Measurements from ENCODE around the gene POLR1E. TPM values are rescaled to one million over a fixed set of nuclear protein-coding genes. Genes with fewer than 3 reads are reported as not detected.

POLR1E gene
- total RNA-seq, 1 experiment from 2014 or later, result 60.9 TPM

DNA sequence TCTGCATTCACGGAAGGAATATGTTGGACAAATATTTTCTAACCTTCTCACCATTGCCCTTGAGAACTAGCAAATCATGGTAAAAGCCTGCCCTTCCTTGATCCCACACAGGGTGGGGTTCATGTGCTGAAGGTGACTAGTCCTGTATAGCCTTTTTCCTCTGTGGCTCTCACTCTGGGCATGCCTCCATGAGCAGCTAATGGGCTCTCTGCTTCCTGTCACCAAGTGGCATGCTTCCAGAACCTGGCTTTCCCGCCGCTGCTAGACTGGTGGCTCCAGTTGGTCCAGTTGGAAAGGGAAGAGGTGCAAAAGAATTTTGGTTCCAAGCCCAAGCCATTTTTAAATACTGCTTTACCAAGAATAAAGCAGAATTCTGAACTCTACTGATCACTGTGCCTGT, 54.9 kb downstream of the POLR1E start:
- Histone ChIP-seq H3K9me3 (ENCODE audit: control insufficient read depth in 1 of 2, insufficient read depth in 1 of 2, low read depth in 1 of 2, low read length in 2 of 2) (no peaks in the 10 kb centered on the region), H3K9ac (ENCODE audit: low read length) (no peak overlapping the region), H3K27me3 (ENCODE audit: insufficient read depth, low read length) (no peaks in the 10 kb centered on the region), H3K79me2 (ENCODE audit: insufficient read depth, low read length) (no peaks in the 10 kb centered on the region), H3K27ac (ENCODE audit: low read depth, low read length) (no peak overlapping the region), H3K4me1 (ENCODE audit: control insufficient read depth in 1 of 2, insufficient read depth in 2 of 2, low read length in 2 of 2) (no peaks in the 10 kb centered on the region), H3K36me3 (ENCODE audit: control insufficient read depth in 1 of 2, insufficient read depth in 2 of 2, low read length in 2 of 2) (no peaks in the 10 kb centered on the region), H2AFZ (ENCODE audit: low read depth, low read length, poor library complexity, severe bottlenecking) (no peak overlapping the region), H3K4me2 (ENCODE audit: low read length) (no peak overlapping the region), H3K4me3 (replicated peaks in 1 of 2; ENCODE audit: low read depth in 1 of 2, low read length in 2 of 2) (no peak overlapping the region), H3K9me2 (ENCODE audit: insufficient read depth) (no peaks in the 10 kb centered on the region), H4K20me1 (ENCODE audit: insufficient read depth) (no peaks in the 10 kb centered on the region)
- TF ChIP-seq FOSL1 (IDR thresholded peaks at IDR 0.05; ENCODE audit: low read depth) (no peak), YY1 (IDR thresholded peaks at IDR 0.05; ENCODE audit: extremely low read depth, insufficient replicate concordance, low read depth, low read length) (no peak), CBX3 (IDR thresholded peaks at IDR 0.05; ENCODE audit: low read depth) (no peak), EZH2 (IDR thresholded peaks at IDR 0.05) (no peak), CEBPB (IDR thresholded peaks at IDR 0.05; ENCODE audit: low read depth) (no peak)
- BruUV-seq (replicated peaks), result no TSS peak
- POLR2A ChIA-PET, result no interaction called here
- DNase-seq (ENCODE audit: low read depth, low spot score), result no peak
- ATAC-seq, result no peak
- intact Hi-C loops (cut with micrococcal nuclease), result no loop called here
- CTCF ChIA-PET, result no interaction called here
- RAD21 ChIA-PET (ENCODE audit: low non-redundant PET in 1 of 2, low total read pairs in 2 of 2, uncharacterized antibody in 2 of 2, unreplicated experiment in 2 of 2), result no interaction called here

DNA sequence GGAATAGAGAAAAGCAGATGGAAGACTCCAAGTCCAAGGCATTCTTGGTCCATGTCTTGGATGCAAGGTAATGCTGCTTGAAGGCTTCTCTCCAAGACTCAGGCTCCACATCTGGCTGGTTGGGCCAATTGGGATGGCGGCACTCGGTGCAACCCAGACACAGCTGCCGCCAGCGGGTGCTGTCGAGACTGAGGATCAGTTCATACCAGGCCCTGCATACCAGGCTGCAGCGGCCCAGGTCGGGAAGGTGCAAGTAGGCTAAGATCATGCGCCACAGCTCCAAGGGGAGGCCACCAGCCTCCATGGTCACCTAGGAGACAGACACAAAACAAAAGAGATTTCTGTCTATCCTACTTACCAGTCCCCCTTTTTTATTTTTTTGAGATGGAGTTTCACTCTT, 55.7 kb downstream of the POLR1E start:
- BruUV-seq (replicated peaks), result no TSS peak
- POLR2A ChIA-PET, result no interaction called here
- RAD21 ChIA-PET (ENCODE audit: low non-redundant PET in 1 of 2, low total read pairs in 2 of 2, uncharacterized antibody in 2 of 2, unreplicated experiment in 2 of 2), result no interaction called here

More for the DNA sequence above, 55.7 kb downstream of the POLR1E start:
- Histone ChIP-seq H3K9me2 (ENCODE audit: insufficient read depth) (no peaks in the 10 kb centered on the region), H3K4me3 (replicated peaks in 1 of 2; ENCODE audit: low read depth in 1 of 2, low read length in 2 of 2) (no peak overlapping the region), H3K27ac (ENCODE audit: low read depth, low read length) (no peak overlapping the region), H4K20me1 (ENCODE audit: insufficient read depth) (no peaks in the 10 kb centered on the region), H3K79me2 (ENCODE audit: insufficient read depth, low read length) (no peaks in the 10 kb centered on the region), H3K27me3 (ENCODE audit: insufficient read depth, low read length) (no peaks in the 10 kb centered on the region), H3K4me1 (ENCODE audit: control insufficient read depth in 1 of 2, insufficient read depth in 2 of 2, low read length in 2 of 2) (no peaks in the 10 kb centered on the region), H3K9me3 (ENCODE audit: control insufficient read depth in 1 of 2, insufficient read depth in 1 of 2, low read depth in 1 of 2, low read length in 2 of 2) (no peaks in the 10 kb centered on the region), H2AFZ (ENCODE audit: low read depth, low read length, poor library complexity, severe bottlenecking) (no peak overlapping the region), H3K9ac (ENCODE audit: low read length) (no peak overlapping the region), H3K4me2 (ENCODE audit: low read length) (no peak overlapping the region), H3K36me3 (ENCODE audit: control insufficient read depth in 1 of 2, insufficient read depth in 2 of 2, low read length in 2 of 2) (no peaks in the 10 kb centered on the region)
- DNase-seq (ENCODE audit: low read depth, low spot score) (no peak), ATAC-seq (no peak)
- CTCF ChIA-PET, result no interaction called here
- intact Hi-C loops (cut with micrococcal nuclease), result no loop called here
- TF ChIP-seq POLR2A (IDR thresholded peaks at IDR 0.05; ENCODE audit: borderline replicate concordance, extremely low read depth, insufficient read depth, insufficient read length) (no peak), ZNF274 (IDR thresholded peaks at IDR 0.05; ENCODE audit: low read depth, low read length) (no peak), TCF7L2 (IDR thresholded peaks at IDR 0.05; ENCODE audit: borderline replicate concordance, extremely low read depth, insufficient read depth, insufficient read length) (no peak)
- TF ChIP-seq, protein P1, sequence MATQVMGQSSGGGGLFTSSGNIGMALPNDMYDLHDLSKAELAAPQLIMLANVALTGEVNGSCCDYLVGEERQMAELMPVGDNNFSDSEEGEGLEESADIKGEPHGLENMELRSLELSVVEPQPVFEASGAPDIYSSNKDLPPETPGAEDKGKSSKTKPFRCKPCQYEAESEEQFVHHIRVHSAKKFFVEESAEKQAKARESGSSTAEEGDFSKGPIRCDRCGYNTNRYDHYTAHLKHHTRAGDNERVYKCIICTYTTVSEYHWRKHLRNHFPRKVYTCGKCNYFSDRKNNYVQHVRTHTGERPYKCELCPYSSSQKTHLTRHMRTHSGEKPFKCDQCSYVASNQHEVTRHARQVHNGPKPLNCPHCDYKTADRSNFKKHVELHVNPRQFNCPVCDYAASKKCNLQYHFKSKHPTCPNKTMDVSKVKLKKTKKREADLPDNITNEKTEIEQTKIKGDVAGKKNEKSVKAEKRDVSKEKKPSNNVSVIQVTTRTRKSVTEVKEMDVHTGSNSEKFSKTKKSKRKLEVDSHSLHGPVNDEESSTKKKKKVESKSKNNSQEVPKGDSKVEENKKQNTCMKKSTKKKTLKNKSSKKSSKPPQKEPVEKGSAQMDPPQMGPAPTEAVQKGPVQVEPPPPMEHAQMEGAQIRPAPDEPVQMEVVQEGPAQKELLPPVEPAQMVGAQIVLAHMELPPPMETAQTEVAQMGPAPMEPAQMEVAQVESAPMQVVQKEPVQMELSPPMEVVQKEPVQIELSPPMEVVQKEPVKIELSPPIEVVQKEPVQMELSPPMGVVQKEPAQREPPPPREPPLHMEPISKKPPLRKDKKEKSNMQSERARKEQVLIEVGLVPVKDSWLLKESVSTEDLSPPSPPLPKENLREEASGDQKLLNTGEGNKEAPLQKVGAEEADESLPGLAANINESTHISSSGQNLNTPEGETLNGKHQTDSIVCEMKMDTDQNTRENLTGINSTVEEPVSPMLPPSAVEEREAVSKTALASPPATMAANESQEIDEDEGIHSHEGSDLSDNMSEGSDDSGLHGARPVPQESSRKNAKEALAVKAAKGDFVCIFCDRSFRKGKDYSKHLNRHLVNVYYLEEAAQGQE (IDR thresholded peaks at IDR 0.05; ENCODE audit: low read depth), result no peak
